ENCODE data around the gene ANKRD40CL.

ANKRD40CL gene

GRCh38 chr17:50787106-50787505, 19.8 kb upstream of the ANKRD40CL start:
- no peak for DNase-seq (ENCODE audit: low spot score)

- DNase-seq (ENCODE audit: low spot score): no peak
Observed at GRCh38 chr17:50785946-50786570, 18.7 kb upstream of the ANKRD40CL start.

GRCh38 chr17:50785126-50785525, 17.8 kb upstream of the ANKRD40CL start:
- no peak for DNase-seq (ENCODE audit: low spot score)

GRCh38 chr17:50783905-50784304, 16.6 kb upstream of the ANKRD40CL start:
- DNase-seq (ENCODE audit: low spot score): no peak

GRCh38 chr17:50783193-50783660, 15.9 kb upstream of the ANKRD40CL start:
- peak; percentile 91 for DNase-seq (ENCODE audit: low spot score)

GRCh38 chr17:50781167-50781566, 13.8 kb upstream of the ANKRD40CL start:
- DNase-seq (ENCODE audit: low spot score): no peak

GRCh38 chr17:50779747-50780353, 12.5 kb upstream of the ANKRD40CL start:
- DNase-seq (ENCODE audit: low spot score): no peak

- no peak for DNase-seq (ENCODE audit: low spot score)
Observed at GRCh38 chr17:50778988-50779387, 11.7 kb upstream of the ANKRD40CL start.

GRCh38 chr17:50778471-50778870, 11.2 kb upstream of the ANKRD40CL start:
- DNase-seq (ENCODE audit: low spot score): no peak

GRCh38 chr17:50775926-50776325, 8.6 kb upstream of the ANKRD40CL start:
- no peak for DNase-seq (ENCODE audit: low spot score)

- DNase-seq (ENCODE audit: low spot score): no peak
Observed at GRCh38 chr17:50774225-50774803, 7.0 kb upstream of the ANKRD40CL start.

- DNase-seq (ENCODE audit: low spot score): no peak
Observed at GRCh38 chr17:50771991-50772785, 4.9 kb upstream of the ANKRD40CL start.

GRCh38 chr17:50770346-50770745, 3.0 kb upstream of the ANKRD40CL start:
- no peak for DNase-seq (ENCODE audit: low spot score)

- no peak for DNase-seq (ENCODE audit: low spot score)
Observed at GRCh38 chr17:50769884-50770283, 2.6 kb upstream of the ANKRD40CL start.

GRCh38 chr17:50768346-50768761, 1.0 kb upstream of the ANKRD40CL start:
- no peak for DNase-seq (ENCODE audit: low spot score)

- no peak for DNase-seq (ENCODE audit: low spot score)
Observed at GRCh38 chr17:50767030-50767429, 288 bp downstream of the ANKRD40CL start.

- DNase-seq (ENCODE audit: low spot score): no peak
Observed at GRCh38 chr17:50766222-50767023, 895 bp downstream of the ANKRD40CL start.

- peak; percentile 54 for DNase-seq (ENCODE audit: low spot score)
Observed at GRCh38 chr17:50765454-50766221, 1.7 kb downstream of the ANKRD40CL start.

- DNase-seq (ENCODE audit: low spot score): no peak
Observed at GRCh38 chr17:50764734-50765149, 2.6 kb downstream of the ANKRD40CL start.

- DNase-seq (ENCODE audit: low spot score): no peak
Observed at GRCh38 chr17:50763716-50764475, 3.4 kb downstream of the ANKRD40CL start.

Measured in germinal center (tissue), 1 donor.